K562 (cell line): ENCODE measurements around the gene LYVE1. TPM values are rescaled to one million over a fixed set of nuclear protein-coding genes. Genes with fewer than 3 reads are reported as not detected.

Experiments used
- ATAC-seq: fragments of 200-7000 bp; cut with Tn5 transposase; 3 replicates; pipeline ENCODE4 v1.9.1; 2020; ENCODE audit warnings: moderate library complexity
- BruUV-seq: library from RNA; stranded (reverse); fragments of 400-500 nt; replicated peaks from 2 replicates; lab custom pipeline; 2021; lab: Mats Ljungman, UMichigan
- CTCF ChIA-PET: fragments of 300-600 bp; formaldehyde crosslinking; extraction: SDS; loops from one replicate; lab custom pipeline; 2021; ENCODE audit warnings: low intra/inter-chr PET ratio; lab: Yijun Ruan, JAX
- POLR2A ChIA-PET: fragments of 300-600, 350-650 bp; sonication (Branson Sonifier 250); formaldehyde crosslinking; extraction: SDS; loops from one replicate; lab custom pipeline; 2021; ENCODE audit warnings: antibody characterized with exemption, inconsistent platforms; lab: Yijun Ruan, JAX
- DNase-seq, 4 experiments: peaks; one replicate each; pipeline versions ENCODE4 v3.0.0 to v3.0.0-alpha.2; 2011 to 2018; ENCODE audit warnings: low spot score in 3 of 4, mixed read lengths in 3 of 4; ENCODE audit errors: extremely low read depth in 1 of 4
- FAIRE-seq: peaks from 2 replicates; lab custom pipeline; 2011; peaks lifted over from hg19 to GRCh38; lab: Jason Lieb, UNC
- H2AFZ ChIP-seq: 2 replicates; pipeline ENCODE4 v1.6.0; 2011; ENCODE audit warnings: low read depth, low read length, control low read depth, inconsistent platforms
- H3K27ac ChIP-seq: fragments of 200-600 bp; 3 replicates; pipeline ENCODE4 v1.8.0; 2011; ENCODE audit warnings: low read depth, mild to moderate bottlenecking, control low read depth, inconsistent platforms, low read length, moderate library complexity, mixed read lengths; ENCODE audit errors: extremely low read depth
- H3K27me3 ChIP-seq, 2 experiments: fragments of 300-600 bp in 1 of 2; 2 replicates in 1 of 2; 3 replicates in 1 of 2; pipeline versions ENCODE4 v1.6.0 to v1.8.0; 2011; ENCODE audit warnings: inconsistent platforms in 2 of 2, low read length in 2 of 2, mild to moderate bottlenecking in 1 of 2, mixed read lengths in 1 of 2, moderate library complexity in 1 of 2; ENCODE audit not compliant: control insufficient read depth in 2 of 2, insufficient read depth in 2 of 2
- H3K36me3 ChIP-seq: fragments of 300-600 bp; 3 replicates; pipeline ENCODE4 v1.8.0; 2011; ENCODE audit warnings: mild to moderate bottlenecking, low read length, inconsistent platforms; ENCODE audit not compliant: control insufficient read depth, insufficient read depth
- H3K4me1 ChIP-seq, 2 experiments: fragments of 200-600 bp in 1 of 2; replicated peaks in 1 of 2; 2 replicates in 1 of 2; 3 replicates in 1 of 2; pipeline versions ENCODE4 v1.5.1 to v1.8.0; 2011; ENCODE audit warnings: inconsistent platforms in 2 of 2, low read length in 2 of 2, mild to moderate bottlenecking in 1 of 2, mixed read lengths in 1 of 2, moderate library complexity in 1 of 2; ENCODE audit not compliant: control insufficient read depth in 2 of 2, insufficient read depth in 2 of 2
- H3K4me2 ChIP-seq: 2 replicates; pipeline ENCODE4 v1.6.1; 2011; ENCODE audit warnings: low read length, control low read depth, inconsistent platforms, mixed read lengths; ENCODE audit not compliant: insufficient read depth
- H3K4me3 ChIP-seq: fragments of 200-600 bp; sonication (generic), shearing (Covaris generic); 2 replicates; pipeline ENCODE4 v1.5.1; 2016; ENCODE audit warnings: control low read depth, inconsistent platforms
- H3K79me2 ChIP-seq: fragments of 200-600 bp; 3 replicates; pipeline ENCODE4 v1.8.0; 2011; ENCODE audit warnings: low read length, inconsistent platforms; ENCODE audit not compliant: control insufficient read depth, insufficient read depth
- H3K9ac ChIP-seq, 2 experiments: 2 replicates each; pipeline versions ENCODE4 v1.6.0 to v1.6.1; 2011; ENCODE audit warnings: low read depth in 2 of 2, low read length in 2 of 2, control low read depth in 1 of 2, inconsistent platforms in 1 of 2, mild to moderate bottlenecking in 1 of 2, mixed read lengths in 1 of 2; ENCODE audit not compliant: insufficient read depth in 1 of 2
- H3K9me1 ChIP-seq: one replicate; pipeline ENCODE4 v1.6.0; 2011; ENCODE audit warnings: inconsistent platforms, mild to moderate bottlenecking, low read length, moderate library complexity; ENCODE audit not compliant: control insufficient read depth, insufficient read depth
- H3K9me3 ChIP-seq: replicated peaks from 2 replicates; pipeline ENCODE4 v1.5.1; 2011; ENCODE audit warnings: low read depth, low read length, inconsistent platforms; ENCODE audit not compliant: control insufficient read depth, insufficient read depth
- H4K20me1 ChIP-seq: replicated peaks from 2 replicates; pipeline ENCODE4 v1.6.1; 2011; ENCODE audit warnings: low read length, inconsistent platforms, mixed read lengths; ENCODE audit not compliant: control insufficient read depth, insufficient read depth
- CBX3 ChIP-seq, 2 experiments: IDR thresholded peaks; 1 replicate in 1 of 2; 2 replicates in 1 of 2; pipeline ENCODE4 v1.6.1; 2012; ENCODE audit warnings: inconsistent platforms in 2 of 2, low read length in 2 of 2, borderline replicate concordance in 1 of 2, control low read depth in 1 of 2
- CREBBP ChIP-seq: IDR thresholded peaks from one replicate; pipeline ENCODE4 v1.6.1; 2012; ENCODE audit warnings: low read depth, mild to moderate bottlenecking, control low read depth, inconsistent platforms, low read length
- SPI1 ChIP-seq: IDR thresholded peaks from 2 replicates; pipeline ENCODE4 v1.6.1; 2011; ENCODE audit warnings: low read depth, low read length, control low read depth, borderline replicate concordance
- WGBS: fragments of 100-300 bp; shearing (Covaris generic); methylation state at CpG from one replicate; pipeline ENCODE4 v1.1.6; 2016; ENCODE audit warnings: low coverage, mixed read lengths; ENCODE audit not compliant: insufficient coverage; ENCODE audit errors: missing lambda C conversion rate; 5-methylcytosine and 5-hydroxymethylcytosine counted together
- in situ Hi-C: fragments of 300-500 bp; cut with MboI; formaldehyde crosslinking; loops from 4 replicates; pipeline ENCODE4 v1.15.0; 2018; ENCODE audit warnings: inconsistent platforms, mixed read lengths
- intact Hi-C: fragments of 100-400 bp; cut with micrococcal nuclease; formaldehyde crosslinking; loops from 2 replicates; pipeline ENCODE4 v1.14.2; 2022
- polyA plus RNA-seq, 8 experiments: library from polyadenylated mRNA; depleted of rRNA in 4 of 8; stranded (reverse) in 5 of 8; unstranded in 3 of 8; fragments of >200 nt; fragmentation: Nextera tagmentation in 2 of 8; fragmentation: Illumina TruSeq in 1 of 8; extraction: Ambion mirVana in 2 of 8; extraction: Trizol in 1 of 8; gene quantifications; 2 replicates each; pipeline versions ENCODE4 v1.2.1 to v1.2.3, GENCODE V29; 2011 to 2014; ENCODE audit warnings: inconsistent platforms in 1 of 8, missing spikeins in 1 of 8
- total RNA-seq, 7 experiments: library from RNA; depleted of rRNA in 6 of 7; stranded (reverse); fragments of >200 nt in 6 of 7; fragmentation: Illumina TruSeq in 2 of 7; extraction: Trizol in 2 of 7; gene quantifications; 2 replicates each; pipeline versions ENCODE4 v1.2.1 to v1.2.3, GENCODE V29; 2011 to 2021; ENCODE audit warnings: low replicate concordance in 1 of 7
- TF ChIP-seq, protein P1 (sequence below): sonication (generic); formaldehyde crosslinking; IDR thresholded peaks from 2 replicates; pipeline ENCODE4 v1.8.0; 2022; ENCODE audit warnings: missing genetic modification reagents, mild to moderate bottlenecking, moderate library complexity, borderline replicate concordance

Gene LYVE1
- total and polyA plus RNA-seq, 9 of the 15 experiments (the other 6 are each of a cell fraction or from before 2014, with no cell fraction given), result 0.06 to 1.1 (median 0.14) TPM; not detected in 1

DNA sequence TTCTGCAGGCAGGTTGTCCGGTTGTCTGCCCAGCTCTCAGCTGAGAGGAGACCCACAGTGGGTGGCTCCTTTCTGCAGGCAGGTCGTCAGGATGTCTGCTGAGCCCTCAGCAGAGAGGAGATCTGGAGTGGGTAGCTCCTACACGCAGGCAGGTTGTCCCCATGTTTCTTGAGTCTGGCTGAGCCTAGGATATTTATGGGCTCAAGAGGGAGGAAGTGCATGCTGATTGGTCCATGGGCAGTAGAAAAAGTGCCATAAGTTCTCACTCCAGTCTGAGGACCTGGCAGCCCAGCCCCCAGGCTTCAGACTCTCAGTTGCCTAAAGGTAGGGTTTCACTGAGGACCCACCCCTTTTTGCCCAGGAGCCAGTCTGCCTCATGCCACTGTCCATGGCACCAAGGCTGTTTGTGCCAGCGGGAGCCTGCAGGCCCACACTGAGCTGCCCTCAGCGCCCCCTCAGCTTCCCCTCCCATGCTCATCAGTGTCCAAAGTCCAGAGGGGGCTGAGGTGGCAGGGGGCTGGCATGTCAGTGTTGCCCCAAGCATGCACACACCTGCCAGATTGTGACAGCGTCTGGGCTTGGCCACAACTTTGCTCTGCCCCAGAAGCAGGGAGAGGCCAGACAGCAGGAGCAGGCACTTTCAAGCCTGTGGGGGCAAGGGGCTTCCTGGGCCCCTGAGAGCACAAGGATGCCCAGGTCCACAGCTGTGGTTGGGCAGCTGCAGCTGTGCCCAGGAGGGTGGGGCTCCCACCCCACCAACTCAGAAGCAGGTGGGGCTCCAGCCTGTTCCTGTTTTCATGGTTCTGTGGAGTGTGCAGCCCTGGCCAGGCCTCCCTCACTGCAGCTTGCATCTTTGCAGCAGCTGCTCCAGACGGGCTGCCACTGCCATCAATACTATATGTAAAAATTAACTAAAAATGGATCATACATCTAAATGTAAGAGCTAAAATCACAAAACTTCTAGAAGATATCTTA lies 23.7 kb downstream of the LYVE1 start:
- Histone ChIP-seq H3K9me3 (no peaks in the 10 kb centered on the region), H3K4me1 (peaks cover 4 to 11% of the 10 kb centered on the region in 2 experiments; a peak in 4 of 5 replicates), H3K36me3 (no peaks in the 10 kb centered on the region), H3K4me2 (no peak overlapping the region), H3K79me2 (peaks cover 10% of the 10 kb centered on the region), H4K20me1 (no peaks in the 10 kb centered on the region), H2AFZ (no peak overlapping the region), H3K4me3 (no peak overlapping the region), H3K27ac (no peak overlapping the region), H3K9ac (no peak overlapping the region), H3K9me1 (no peaks in the 10 kb centered on the region), H3K27me3 (no peaks in the 10 kb centered on the region)
- BruUV-seq, result no TSS peak
- DNase-seq, result no peak
- intact Hi-C loops, result no loop called here
- CTCF ChIA-PET, result no interaction called here
- ATAC-seq, result no peak
- WGBS, result 18% methylated on average over 7 of the region's 7 CpGs
- no peak for FAIRE-seq
- in situ Hi-C loops, result no loop called here
- POLR2A ChIA-PET, result interaction anchor here (1.1 kb wide), 1 partner anchor 11 kb away, joined by 3 read pairs; no protein-coding TSS in a partner anchor
- TF ChIP-seq, protein P1, sequence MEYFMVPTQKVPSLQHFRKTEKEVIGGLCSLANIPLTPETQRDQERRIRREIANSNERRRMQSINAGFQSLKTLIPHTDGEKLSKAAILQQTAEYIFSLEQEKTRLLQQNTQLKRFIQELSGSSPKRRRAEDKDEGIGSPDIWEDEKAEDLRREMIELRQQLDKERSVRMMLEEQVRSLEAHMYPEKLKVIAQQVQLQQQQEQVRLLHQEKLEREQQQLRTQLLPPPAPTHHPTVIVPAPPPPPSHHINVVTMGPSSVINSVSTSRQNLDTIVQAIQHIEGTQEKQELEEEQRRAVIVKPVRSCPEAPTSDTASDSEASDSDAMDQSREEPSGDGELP (CRISPR knock-in tag), result no peak
- TF ChIP-seq SPI1, result peak; percentile 54; the same call in 1 of the 2 replicates
- TF ChIP-seq CBX3 (IDR thresholded peaks at IDR 0.05; ENCODE audit: borderline replicate concordance in 1 of 2, low read length in 2 of 2), result peak in 1 of 2 experiments; percentile 32; a peak in 1 of 3 replicates
- no peak for TF ChIP-seq CREBBP
